Activated T-helper 17 cell treated with anti-CD3 and anti-CD28 coated beads, Interleukin-2, amount 50 U/mL, for 72 hours (primary cell): ENCODE data around the gene CCDC85C. TPM values are rescaled to one million over a fixed set of nuclear protein-coding genes. Genes with fewer than 3 reads are reported as not detected.
A peak's percentile ranks its signal among the peaks of the same experiment; 100 is the strongest.

ENCODE experiments used
- ATAC-seq: fragments of 150-1000 bp; cut with Tn5 transposase; replicated peaks from 2 replicates; pipeline ENCODE4 v1.10.0; 2021; ENCODE audit warnings: mild to moderate bottlenecking, moderate library complexity
- H3K27ac Mint-ChIP-seq: one replicate; pipeline ENCODE4 v1.8.0; 2022; ENCODE audit warnings: mixed read lengths
- H3K27me3 Mint-ChIP-seq: one replicate; pipeline ENCODE4 v1.8.0; 2022; ENCODE audit warnings: mixed read lengths
- H3K36me3 Mint-ChIP-seq: one replicate; pipeline ENCODE4 v1.8.0; 2022; ENCODE audit warnings: low read depth, mild to moderate bottlenecking, mixed read lengths
- H3K4me1 Mint-ChIP-seq: one replicate; pipeline ENCODE4 v1.8.0; 2022; ENCODE audit warnings: mixed read lengths
- H3K4me3 Mint-ChIP-seq: one replicate; pipeline ENCODE4 v1.8.0; 2022; ENCODE audit warnings: mild to moderate bottlenecking, mixed read lengths
- H3K9me3 Mint-ChIP-seq: one replicate; pipeline ENCODE4 v1.8.0; 2022; ENCODE audit warnings: mixed read lengths
- total RNA-seq, 2 donors: library from RNA; stranded (reverse); gene quantifications; one replicate each; pipeline ENCODE4 v1.2.3, GENCODE V29; 2022

CCDC85C gene
- total RNA-seq, 2 donors from 2014 or later, result 2.8 to 3.4 TPM

GRCh38 chr14:99534863-99535262 is 69.1 kb downstream of the CCDC85C start:
- Mint-ChIP-seq H3K27ac (no peak overlapping the region), H3K9me3 (no peaks in the 10 kb centered on the region), H3K4me3 (no peak overlapping the region), H3K4me1 (no peaks in the 10 kb centered on the region), H3K27me3 (no peaks in the 10 kb centered on the region), H3K36me3 (no peaks in the 10 kb centered on the region)
- no peak for ATAC-seq

GRCh38 chr14:99534333-99534732 is 69.7 kb downstream of the CCDC85C start:
- Mint-ChIP-seq H3K9me3 (no peaks in the 10 kb centered on the region), H3K36me3 (no peaks in the 10 kb centered on the region), H3K27me3 (no peaks in the 10 kb centered on the region), H3K4me3 (no peak overlapping the region), H3K4me1 (no peaks in the 10 kb centered on the region), H3K27ac (no peak overlapping the region)
- no peak for ATAC-seq

GRCh38 chr14:99532310-99532709 is 71.7 kb downstream of the CCDC85C start:
- no peaks in the 10 kb centered on the region for H3K9me3 Mint-ChIP-seq
- no peak overlapping the region for H3K27ac Mint-ChIP-seq
- no peaks in the 10 kb centered on the region for H3K36me3 Mint-ChIP-seq
- no peaks in the 10 kb centered on the region for H3K4me1 Mint-ChIP-seq
- no peaks in the 10 kb centered on the region for H3K27me3 Mint-ChIP-seq
- no peak for ATAC-seq
- H3K4me3 Mint-ChIP-seq, result no peak overlapping the region

- H3K27ac Mint-ChIP-seq, result no peak overlapping the region
- H3K27me3 Mint-ChIP-seq, result no peaks in the 10 kb centered on the region
- H3K4me1 Mint-ChIP-seq, result no peaks in the 10 kb centered on the region
- no peak overlapping the region for H3K4me3 Mint-ChIP-seq
- ATAC-seq, result no peak
- no peaks in the 10 kb centered on the region for H3K9me3 Mint-ChIP-seq
- no peaks in the 10 kb centered on the region for H3K36me3 Mint-ChIP-seq
Observed at GRCh38 chr14:99531251-99532096, 72.5 kb downstream of the CCDC85C start.

GRCh38 chr14:99530407-99531155 is 73.4 kb downstream of the CCDC85C start:
- H3K36me3 Mint-ChIP-seq, result no peaks in the 10 kb centered on the region
- H3K9me3 Mint-ChIP-seq, result no peaks in the 10 kb centered on the region
- H3K27me3 Mint-ChIP-seq, result no peaks in the 10 kb centered on the region
- no peaks in the 10 kb centered on the region for H3K4me1 Mint-ChIP-seq
- no peak overlapping the region for H3K4me3 Mint-ChIP-seq
- H3K27ac Mint-ChIP-seq, result no peak overlapping the region
- ATAC-seq, result no peak

GRCh38 chr14:99529899-99530298 is 74.1 kb downstream of the CCDC85C start:
- no peaks in the 10 kb centered on the region for H3K36me3 Mint-ChIP-seq
- no peak overlapping the region for H3K4me3 Mint-ChIP-seq
- no peaks in the 10 kb centered on the region for H3K27me3 Mint-ChIP-seq
- no peak for ATAC-seq
- no peaks in the 10 kb centered on the region for H3K9me3 Mint-ChIP-seq
- H3K4me1 Mint-ChIP-seq, result peaks cover 6% of the 10 kb centered on the region
- no peak overlapping the region for H3K27ac Mint-ChIP-seq

- no peaks in the 10 kb centered on the region for H3K27me3 Mint-ChIP-seq
- H3K36me3 Mint-ChIP-seq, result no peaks in the 10 kb centered on the region
- no peak overlapping the region for H3K27ac Mint-ChIP-seq
Observed at GRCh38 chr14:99527427-99528076, 76.5 kb downstream of the CCDC85C start.

GRCh38 chr14:99527026-99527425 is 77.0 kb downstream of the CCDC85C start:
- H3K4me1 Mint-ChIP-seq, result peaks cover 7% of the 10 kb centered on the region
- H3K36me3 Mint-ChIP-seq, result no peaks in the 10 kb centered on the region
- H3K27ac Mint-ChIP-seq, result no peak overlapping the region
- no peak for ATAC-seq
- no peak overlapping the region for H3K4me3 Mint-ChIP-seq
- no peaks in the 10 kb centered on the region for H3K9me3 Mint-ChIP-seq
- H3K27me3 Mint-ChIP-seq, result no peaks in the 10 kb centered on the region

More at GRCh38 chr14:99527427-99528076, 76.5 kb downstream of the CCDC85C start:
- no peak for ATAC-seq
- no peaks in the 10 kb centered on the region for H3K9me3 Mint-ChIP-seq
- no peak overlapping the region for H3K4me3 Mint-ChIP-seq
- H3K4me1 Mint-ChIP-seq, result peaks cover 7% of the 10 kb centered on the region

GRCh38 chr14:99525699-99526080 is 78.3 kb downstream of the CCDC85C start:
- Mint-ChIP-seq H3K36me3 (no peaks in the 10 kb centered on the region), H3K4me3 (no peak overlapping the region), H3K27me3 (no peaks in the 10 kb centered on the region), H3K9me3 (no peaks in the 10 kb centered on the region), H3K27ac (no peak overlapping the region), H3K4me1 (peaks cover 7% of the 10 kb centered on the region)
- no peak for ATAC-seq

GRCh38 chr14:99524804-99525698 is 79.0 kb downstream of the CCDC85C start:
- peak; percentile 48 for ATAC-seq
- Mint-ChIP-seq H3K27me3 (no peaks in the 10 kb centered on the region), H3K27ac (peak overlapping the region; percentile 77), H3K9me3 (no peaks in the 10 kb centered on the region), H3K4me1 (peaks cover 7% of the 10 kb centered on the region), H3K4me3 (peak overlapping the region; percentile 38), H3K36me3 (no peaks in the 10 kb centered on the region)

GRCh38 chr14:99524091-99524661 is 79.8 kb downstream of the CCDC85C start:
- H3K4me3 Mint-ChIP-seq, result no peak overlapping the region
- no peak for ATAC-seq
- peaks cover 7% of the 10 kb centered on the region for H3K4me1 Mint-ChIP-seq
- H3K27ac Mint-ChIP-seq, result no peak overlapping the region
- no peaks in the 10 kb centered on the region for H3K27me3 Mint-ChIP-seq
- H3K36me3 Mint-ChIP-seq, result no peaks in the 10 kb centered on the region
- H3K9me3 Mint-ChIP-seq, result no peaks in the 10 kb centered on the region

- ATAC-seq, result no peak
- Mint-ChIP-seq H3K9me3 (no peaks in the 10 kb centered on the region), H3K4me1 (peaks cover 7% of the 10 kb centered on the region), H3K36me3 (no peaks in the 10 kb centered on the region), H3K27ac (no peak overlapping the region), H3K4me3 (no peak overlapping the region), H3K27me3 (no peaks in the 10 kb centered on the region)
Observed at GRCh38 chr14:99523704-99524055, 80.3 kb downstream of the CCDC85C start.

- H3K36me3 Mint-ChIP-seq, result no peaks in the 10 kb centered on the region
- no peak for ATAC-seq
- H3K27ac Mint-ChIP-seq, result no peak overlapping the region
Observed at GRCh38 chr14:99522934-99523703, 80.9 kb downstream of the CCDC85C start.

More at GRCh38 chr14:99522934-99523703, 80.9 kb downstream of the CCDC85C start:
- no peaks in the 10 kb centered on the region for H3K9me3 Mint-ChIP-seq
- H3K4me3 Mint-ChIP-seq, result no peak overlapping the region
- H3K27me3 Mint-ChIP-seq, result no peaks in the 10 kb centered on the region
- H3K4me1 Mint-ChIP-seq, result peaks cover 7% of the 10 kb centered on the region
